ENCODE results near the gene SLC25A47.
"Not testable (repeated sequence)": the region's sequence is repeated elsewhere in the genome, so short reads cannot be mapped to it uniquely, and the experiment has no call there.

Gene SLC25A47

DNA sequence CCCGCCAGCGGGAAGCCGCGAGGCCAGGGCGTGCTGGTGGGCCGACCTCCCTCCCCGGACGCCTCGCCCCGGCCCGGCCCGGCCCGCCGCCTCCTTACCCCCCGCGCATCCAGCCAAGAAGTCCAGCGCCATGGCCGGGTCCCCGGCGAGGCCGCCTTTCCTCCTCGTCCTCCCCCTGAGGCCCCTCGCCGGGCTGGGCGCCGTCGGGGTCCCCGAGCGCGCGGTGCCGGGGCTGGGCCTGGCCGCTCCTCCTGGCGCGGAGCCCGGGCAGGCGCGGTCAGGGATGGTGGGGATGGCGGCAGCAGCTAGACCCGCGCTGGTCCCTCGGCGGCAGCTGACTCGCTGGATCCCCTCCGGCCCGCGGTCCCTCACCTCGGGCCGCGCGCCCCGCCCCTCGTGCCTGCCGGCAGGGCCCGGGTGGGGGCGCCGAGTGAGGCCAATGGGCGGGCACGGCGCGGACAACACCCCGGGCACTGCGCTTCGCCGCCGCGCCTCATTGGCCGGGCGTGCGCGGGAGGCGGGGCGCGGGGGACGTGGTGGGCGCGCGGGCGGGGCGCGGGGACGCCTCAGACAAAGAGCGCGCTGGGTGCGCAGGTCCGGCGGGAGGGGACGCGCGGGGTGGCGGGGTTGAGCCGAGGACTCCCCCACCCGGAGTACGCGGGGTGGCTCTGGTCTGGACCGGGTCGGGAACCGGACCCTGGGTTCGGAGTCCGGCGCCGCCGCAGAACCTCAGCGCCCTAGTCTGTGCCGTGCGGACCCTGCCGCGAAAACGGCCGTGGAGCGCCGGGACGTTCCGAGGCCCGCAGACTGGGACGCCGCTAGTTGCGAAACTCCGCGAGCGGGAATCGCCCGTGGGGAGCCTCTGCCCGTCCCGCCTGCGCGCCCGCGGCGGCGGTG lies 16.8 kb upstream of the SLC25A47 start, which contains the start of gene SLC25A29:
Gene SLC25A29, minus strand, starts transcription at position 344 of the 897 bp plus-strand sequence. Its CDS starts 212 bp downstream, at position 132.
- DNase-seq: peak; percentile 62

DNA sequence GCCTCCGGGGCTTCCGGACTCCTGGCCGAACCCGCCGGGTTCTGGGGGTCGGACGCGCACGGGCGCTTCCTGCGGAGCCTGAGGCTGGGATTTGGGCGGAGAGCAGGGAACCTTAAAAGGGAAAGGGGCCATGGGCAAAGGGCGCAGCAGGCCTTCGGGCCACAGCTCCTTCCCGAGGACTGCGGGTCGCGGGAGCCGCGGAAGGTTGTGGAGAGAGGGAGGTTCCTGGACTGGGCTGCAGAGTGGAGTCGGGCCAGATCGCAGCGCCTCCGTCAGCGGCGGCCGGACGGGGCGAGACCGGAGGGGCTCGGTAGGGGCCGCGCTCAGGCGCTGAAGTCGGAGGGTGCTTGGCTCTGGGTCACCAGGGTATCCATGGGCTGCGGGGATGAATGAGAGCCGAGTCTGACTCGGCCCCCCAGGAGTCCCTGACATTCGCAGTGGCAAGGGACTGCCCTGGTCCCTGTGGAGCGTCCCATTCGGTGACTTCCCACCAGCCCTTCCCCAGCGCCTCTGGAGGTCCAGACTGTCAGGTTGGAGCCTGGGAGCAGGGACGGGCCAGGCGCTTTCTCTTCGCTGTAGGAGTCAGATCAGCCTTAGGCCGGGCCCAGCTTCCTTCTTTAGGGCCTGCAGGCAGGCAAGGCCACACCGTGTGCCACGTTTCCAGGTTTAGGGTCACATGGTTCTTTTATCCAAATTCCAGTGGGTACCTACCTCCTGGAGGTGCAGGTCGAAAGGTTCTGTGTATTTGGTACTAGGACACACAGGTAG lies 16.0 kb upstream of the SLC25A47 start:
- no peak for DNase-seq

DNA sequence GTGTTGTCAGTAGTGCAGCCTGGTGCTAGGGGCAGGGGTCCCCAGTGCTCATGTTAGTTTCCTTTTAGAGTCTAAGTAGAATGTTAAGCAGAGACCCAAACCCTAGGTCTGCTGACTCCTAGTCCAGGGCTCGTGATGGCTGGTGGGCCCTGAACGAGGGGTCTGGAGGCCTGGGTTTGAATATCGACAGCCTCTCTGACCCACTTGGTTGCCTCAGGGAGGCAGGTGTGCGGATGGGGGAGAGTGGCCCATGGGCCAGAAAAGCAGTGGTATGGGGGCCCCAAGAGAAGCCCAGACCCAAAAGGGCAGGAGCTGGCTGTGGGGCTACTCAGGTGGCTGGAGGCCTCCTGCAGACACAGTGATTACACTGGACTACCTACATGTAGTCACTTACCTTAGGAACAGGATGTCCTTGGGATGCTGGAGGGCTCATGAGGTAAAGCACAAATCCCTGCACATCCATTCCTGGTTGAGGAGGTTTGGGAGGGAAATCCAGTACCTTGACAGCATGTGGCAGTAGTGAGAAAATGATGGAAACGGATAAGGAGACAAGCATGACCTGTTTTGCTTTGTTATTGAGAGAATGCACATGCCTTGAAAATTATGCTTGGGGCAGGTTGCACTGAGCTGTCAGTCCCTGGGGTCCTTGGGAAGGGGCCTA lies 15.2 kb upstream of the SLC25A47 start:
- DNase-seq: no peak

DNA sequence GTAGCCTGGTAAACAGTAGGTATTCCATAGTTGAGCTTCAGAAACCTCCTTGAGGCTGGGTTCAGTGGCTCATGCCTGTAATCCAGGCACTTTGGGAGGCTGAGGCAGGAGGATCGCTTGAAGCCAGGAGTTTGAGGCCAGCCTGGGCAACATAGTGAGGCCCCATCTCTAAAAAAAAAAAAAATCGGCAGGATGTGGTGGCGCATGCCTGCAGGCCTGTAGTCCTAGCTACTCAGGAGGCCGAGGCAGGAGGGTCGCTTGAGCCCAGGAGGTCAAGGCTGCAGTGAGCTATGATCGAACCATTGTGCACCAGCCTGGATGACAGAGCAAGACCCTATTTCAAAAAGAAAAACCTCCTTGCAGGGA lies 14.7 kb upstream of the SLC25A47 start:
- not testable (repeated sequence) for DNase-seq

DNA sequence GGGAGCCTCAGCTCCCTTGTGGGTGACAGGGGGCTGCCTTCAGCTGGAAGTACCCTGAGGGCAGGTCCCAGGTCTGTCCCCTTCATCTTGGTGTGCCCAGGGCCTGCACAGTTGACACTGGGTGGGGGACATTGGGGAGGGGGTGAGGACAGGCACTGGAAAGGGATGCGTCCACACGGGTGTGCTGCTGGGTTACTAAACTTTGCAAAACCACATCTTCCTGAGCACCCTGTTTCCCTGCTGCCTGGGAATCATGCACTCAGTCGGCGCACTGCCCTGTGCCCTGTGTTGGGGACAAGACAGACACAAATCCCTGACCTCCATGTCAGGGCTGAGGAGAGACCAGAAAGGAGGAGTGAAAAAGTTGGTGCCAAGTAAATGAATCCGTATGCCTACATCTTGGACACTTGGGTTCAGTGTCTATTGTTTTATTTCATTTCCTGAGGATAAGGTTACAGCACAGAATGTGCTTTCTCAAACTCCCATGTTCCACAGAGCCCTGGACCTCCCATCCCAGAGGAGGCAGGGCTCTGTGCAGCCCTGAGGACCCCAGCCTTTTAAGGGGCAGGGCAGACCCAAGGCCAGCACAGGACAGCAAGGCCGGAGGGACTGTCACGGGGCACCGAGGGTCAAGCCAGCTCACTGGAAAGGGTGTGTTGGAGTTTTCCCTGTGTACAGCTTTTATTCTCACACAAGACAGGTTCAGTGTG lies 14.0 kb upstream of the SLC25A47 start:
- no peak for DNase-seq

DNA sequence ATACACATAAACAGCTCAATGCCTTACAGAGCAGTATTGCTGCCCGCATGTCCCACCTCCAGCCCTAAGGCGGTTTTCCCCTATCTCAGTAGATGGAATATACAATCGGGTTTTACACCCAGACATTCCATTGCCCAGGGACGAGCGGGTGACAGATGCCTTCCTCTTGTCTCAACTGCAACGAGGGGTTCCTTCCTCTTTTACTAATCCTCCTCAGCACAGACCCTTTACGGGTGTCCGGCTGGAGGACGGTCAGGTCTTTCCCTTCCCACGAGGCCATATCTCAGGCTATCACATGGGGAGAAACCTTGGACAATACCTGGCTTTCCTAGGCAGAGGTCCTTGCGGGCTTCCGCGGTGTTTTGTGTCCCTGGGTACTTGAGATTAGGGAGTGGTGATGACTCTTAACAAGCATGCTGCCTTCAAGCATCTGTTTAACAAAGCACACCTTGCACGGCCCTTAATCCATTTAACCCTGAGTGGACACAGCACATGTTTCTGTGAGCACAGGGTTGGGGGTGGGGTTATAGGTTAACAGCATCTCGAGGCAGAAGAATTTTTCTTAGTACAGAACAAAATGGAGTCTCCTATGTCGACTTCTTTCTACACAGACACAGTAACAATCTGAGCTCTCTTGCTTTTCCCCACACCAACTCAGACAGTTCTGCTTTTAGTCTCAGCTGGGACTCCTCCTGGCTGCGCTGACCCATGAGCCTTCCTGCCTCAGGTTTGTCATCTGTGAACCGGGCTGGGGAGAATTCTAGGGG lies 10.8 kb upstream of the SLC25A47 start:
- DNase-seq: peak; percentile 17

DNA sequence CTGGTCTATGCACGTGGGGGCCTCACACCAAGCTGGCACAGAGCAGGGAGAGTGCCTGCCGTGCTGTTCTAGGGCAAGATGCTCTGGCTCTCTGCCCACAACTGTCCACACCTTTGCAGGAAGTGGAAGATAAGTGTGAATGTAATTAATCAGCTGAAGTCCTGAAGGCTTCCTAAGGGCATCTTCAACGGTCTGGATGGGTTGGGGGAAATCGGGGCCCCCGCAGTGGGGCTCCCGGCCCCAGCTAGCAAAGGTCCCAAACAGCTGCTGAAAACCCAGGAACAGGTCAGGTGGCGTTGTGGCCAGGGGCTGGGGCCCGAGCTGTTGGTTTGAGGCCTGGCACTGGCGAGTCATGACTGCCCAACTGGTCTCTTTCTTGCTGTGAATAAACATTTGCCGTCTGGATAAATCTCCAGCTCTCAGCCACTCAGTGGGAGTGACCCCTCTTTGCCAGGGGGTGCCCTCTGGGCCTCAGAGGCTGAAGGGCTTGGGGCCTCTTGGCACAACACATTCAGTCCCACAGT lies 10.2 kb upstream of the SLC25A47 start:
- DNase-seq: peak; percentile 18

DNA sequence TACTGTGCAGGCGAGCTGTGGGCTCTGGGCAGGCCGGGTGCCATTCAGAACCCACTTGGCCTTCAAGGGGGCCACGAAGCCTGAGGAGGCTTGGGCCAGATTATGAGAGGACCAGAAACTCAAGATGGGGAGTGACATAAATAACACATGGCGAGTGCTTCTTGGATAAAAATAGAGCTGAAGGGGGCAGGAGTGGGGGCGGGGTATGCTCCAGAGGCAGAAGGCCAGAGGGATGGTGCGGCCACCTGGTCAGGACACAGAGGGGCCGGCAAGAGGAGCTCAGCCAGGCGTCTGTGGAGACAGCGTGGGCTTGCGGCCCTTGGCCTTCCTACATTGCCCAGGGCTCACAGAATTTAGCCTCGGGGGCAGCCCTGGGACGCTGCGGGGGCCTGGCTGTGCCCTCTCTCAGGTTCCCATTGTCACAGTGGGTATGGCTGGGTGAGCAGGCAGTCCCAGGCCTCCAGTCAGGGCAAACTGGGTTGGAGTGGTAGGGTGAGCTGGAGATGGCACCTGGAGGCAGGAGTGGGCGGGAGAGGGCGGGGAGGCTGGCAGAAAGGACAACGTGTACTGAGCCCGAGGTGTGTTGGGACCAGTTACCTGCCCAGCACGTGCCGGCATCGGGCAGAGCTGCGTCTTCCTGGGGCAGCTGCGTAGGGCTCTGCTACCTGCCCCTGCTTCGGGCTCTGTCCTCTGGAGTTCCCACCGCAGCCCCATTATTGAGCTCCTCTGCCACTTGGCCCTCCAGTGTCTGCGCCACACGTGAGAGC lies 9.5 kb upstream of the SLC25A47 start:
- DNase-seq: no peak

DNA sequence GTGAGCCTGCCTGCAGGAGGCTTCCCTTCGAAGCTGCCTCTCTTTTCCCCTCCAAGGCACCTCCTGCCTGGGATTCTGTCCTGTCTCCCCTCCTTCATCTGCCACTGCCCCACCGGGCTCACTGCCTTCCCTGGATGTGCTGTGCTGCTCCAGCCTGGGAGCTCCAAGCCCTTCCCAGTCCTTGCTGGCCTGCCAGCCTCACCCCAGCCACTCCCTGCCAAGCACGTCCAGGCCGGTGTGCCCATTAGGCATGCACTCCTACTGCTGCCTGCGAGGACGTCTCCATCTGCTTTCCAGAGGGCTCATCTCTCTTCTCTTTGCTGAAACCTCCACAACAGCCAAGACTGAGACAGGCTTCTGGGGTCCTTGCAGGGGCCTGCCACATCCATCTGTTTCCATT lies 8.4 kb upstream of the SLC25A47 start:
- no peak for DNase-seq

DNA sequence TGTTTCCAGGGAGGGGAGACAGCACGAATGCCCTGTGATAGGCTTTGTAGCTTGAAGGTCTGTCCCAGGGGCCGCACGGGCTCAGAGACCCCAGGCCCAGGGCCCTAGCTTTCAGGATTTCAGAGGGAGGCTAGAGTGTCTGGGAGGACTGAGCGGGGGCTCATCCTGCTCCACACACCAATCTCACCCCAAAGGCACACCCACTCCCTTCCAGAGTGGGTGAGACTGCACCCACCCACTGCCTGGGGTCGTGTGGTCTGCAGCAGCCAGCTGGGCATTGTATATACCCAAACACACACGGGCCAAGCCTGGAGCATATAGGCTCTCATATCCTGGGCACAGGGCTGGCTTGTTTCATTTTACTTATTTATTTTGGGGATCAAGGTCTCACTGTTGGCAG lies 5.8 kb upstream of the SLC25A47 start:
- DNase-seq: no peak

DNA sequence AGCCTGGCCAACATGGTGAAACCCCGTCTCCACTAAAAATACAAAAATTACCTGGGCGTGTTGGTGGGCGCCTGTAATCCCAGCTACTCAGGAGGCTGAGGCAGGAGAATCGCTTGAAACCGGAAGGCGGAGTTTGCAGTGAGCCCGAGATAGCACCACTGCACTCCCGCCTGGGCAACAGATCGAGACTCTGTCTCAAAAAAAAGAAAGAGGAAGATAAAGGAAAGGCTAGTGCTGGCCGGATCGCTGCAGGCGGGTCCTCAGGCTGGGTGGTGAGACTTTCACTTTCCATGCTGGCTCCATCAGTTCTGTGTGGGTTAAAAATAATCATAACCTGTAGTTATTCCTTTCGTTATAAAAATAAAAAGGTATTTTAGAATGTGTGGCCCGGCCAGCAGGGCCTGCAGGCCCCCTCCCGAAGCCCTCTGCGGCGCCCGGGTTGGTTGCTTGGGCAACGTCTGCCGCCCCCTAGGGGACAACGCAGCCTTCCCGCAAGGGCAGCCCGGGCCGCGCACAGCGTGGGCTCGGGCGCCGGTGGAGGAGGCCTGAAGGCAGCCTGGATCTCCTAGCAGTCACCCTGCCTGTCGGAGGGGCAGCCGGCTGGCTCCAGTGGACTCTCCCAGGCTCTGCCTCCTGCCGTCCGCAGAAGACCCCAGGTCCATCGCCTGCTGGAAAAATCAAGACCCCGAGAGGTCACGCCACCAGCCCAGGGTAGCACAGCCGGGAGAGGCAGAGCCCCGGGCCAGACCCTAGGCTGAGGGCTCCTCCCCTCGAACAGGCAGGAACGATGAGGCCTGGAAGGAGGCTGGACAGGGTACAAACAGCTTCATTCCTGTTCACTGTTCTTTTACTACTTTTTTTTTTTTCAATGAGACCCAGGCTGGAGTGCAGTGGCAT lies 5.0 kb upstream of the SLC25A47 start:
- DNase-seq: no peak

DNA sequence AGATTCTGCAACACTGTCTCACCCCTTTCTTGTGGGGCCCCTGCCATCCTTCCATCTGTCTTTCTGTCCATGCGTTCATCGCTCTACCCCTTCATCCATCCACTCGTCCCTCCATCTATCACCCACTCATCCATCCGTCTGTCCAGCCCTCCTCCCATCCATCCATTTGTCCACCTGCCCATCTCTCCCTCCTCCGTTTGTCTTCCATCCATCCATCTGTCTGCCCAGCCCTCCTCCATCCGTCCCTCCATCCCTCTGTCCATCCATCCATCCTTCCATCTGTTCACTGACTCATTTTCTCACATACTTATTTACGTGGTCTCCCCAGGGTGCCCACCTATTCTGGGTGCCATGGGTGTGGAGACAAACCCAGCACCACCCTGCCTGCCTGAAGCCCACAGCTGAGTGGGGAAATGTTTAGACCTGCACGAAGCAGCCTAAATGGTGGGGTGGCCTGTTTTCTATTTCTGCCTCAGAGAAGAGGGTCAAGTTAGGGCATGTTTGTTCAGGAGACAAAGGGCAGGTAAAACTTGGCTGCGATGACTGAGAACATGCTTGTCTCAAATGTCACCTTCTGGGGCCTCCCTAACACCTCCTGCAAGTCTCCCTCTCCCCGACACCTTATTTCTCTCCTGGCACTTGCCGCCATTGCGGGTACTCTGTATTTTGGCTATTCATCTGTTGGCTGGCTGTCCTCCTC lies 2.8 kb upstream of the SLC25A47 start:
- DNase-seq: no peak

DNA sequence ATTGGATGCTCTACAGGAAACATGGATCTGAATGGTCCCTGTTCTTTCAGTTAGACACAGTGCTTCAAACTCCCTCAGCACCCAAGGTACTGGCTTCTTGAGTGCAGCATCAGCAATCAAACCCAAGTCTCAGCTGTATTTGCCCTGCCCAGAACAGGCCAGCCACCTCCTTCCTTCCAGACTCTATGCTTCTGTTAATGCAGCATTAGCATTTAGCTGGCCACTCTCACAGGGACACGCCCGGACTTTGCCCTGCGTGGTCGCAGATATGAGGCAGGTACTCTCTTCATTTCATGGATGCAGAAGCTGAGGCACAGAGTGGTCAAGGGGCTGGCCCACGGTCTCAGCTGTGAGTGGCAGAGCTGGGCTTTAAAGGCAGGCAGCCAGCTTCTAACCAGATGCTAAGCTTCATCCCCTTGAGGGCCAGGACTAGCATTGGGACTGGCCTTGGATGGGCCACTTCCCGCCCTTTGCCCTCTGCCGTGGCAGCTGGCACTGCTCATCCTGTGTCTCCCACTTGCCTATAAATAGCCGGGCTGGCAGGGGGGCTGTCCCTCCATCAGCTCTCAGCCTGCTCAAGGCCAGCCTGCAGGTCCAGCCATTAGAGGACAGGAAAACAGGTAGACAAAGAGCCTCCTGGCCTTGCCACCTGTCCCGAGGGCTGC lies 1.5 kb upstream of the SLC25A47 start:
- DNase-seq: no peak

DNA sequence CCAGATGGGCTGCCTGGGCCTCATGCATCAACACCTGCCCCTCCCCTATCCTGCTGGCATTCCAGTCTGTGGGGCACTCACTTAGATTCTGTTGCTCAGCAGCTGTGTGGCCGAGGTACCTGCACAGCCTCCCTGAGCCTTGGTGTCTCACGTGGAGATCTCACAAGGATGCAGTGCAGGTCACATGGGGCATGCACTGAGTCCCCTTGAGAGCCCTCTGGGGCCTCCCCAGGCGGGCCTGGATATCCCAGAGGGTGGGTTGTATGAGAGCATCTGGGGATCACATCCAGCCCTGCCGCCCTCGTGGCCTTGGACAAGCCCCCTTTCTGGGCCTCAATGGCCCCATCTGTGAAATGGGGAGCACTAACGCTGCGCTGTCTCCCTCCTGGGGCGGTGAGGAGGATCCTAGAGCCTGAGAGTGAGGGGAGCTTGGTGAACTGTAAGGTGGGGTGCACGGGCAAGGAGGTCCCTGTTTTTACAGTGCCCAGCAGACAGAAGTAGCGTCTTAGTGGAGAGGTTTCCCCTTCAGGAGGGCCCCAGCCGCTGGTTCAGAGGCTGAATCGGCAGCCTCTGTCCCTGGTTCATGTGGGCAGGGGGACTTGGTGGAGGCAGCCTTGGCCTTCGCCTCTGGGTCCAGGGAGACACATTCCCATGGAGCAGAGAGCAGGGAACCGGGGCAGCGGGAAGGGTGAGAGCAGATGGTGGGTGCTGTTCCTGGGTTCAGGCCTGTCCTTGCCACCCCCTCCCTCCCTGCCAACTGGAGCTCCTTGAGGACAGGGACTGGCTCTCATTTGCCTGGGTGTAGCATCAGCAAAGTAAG lies 791 bp upstream of the SLC25A47 start:
- no peak for DNase-seq

DNA sequence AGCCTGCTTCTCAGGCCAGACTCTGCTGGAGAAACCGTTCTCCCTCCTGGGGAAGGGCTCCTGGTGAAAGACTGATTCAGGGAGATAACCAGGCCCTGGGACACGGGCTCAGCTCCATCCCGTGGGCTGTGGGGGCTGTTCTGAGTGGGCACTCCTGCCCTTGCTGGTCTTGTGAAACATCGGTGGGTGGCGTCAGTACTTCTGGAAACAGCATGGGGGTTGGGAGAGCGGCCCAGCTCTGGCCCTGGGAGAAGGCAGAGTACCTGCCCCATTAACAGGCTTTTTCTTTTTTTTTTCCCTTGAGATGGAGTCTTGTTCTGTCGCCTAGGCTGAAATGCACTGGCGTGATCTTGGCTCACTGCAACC lies 786 bp downstream of the SLC25A47 start:
- DNase-seq: no peak

DNA sequence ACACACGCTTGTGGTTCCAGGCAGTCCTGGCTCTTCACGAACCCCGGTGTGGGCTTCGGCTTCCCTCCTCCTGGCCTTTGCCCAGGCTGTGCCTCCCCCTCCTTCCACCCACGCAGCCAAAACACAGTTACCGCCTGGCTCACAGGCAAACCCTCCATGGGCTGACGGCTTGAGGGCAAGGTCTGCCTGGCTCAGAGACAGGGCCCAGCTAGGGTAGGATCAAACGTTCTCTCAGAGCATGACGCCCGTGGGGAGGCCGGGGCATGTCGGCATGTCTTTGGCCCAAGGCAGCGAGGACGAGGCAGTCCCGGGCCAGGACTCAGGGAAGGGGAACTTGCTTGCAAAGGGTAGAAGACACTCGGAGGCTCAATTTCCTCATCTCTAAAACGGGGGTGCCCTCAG lies 2.1 kb downstream of the SLC25A47 start:
- no peak for DNase-seq

DNA sequence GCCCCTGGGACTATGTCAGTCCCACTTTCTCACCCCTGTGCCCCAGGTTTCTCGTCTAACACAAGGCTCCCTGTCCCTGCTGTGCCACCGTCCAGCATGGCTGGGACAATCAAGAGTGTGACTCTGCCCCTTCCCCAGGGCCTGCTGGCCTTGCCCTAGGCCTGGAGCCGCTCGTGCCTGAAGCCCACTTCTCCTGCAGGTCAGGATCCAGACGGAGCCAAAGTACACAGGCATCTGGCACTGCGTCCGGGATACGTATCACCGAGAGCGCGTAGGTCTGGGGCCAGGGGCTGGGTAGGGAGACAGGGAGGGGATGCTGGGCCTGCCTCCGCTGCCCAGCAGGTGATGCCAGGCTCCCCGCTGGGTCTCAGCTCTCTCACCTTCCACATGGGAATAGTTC lies 2.8 kb downstream of the SLC25A47 start:
- DNase-seq: no peak

DNA sequence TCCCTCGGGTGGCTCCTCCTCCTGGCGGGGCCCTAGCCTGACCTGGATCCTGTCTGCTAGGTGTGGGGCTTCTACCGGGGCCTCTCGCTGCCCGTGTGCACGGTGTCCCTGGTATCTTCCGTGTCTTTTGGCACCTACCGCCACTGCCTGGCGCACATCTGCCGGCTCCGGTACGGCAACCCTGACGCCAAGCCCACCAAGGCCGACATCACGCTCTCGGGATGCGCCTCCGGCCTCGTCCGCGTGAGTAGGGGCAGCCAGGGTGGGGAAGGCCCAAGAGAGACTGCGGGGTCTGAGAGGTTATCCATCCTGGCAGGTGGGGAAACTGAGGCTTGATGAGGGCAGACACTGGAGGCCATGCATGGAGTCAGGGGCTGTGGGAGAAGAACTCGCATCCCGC lies 4.0 kb downstream of the SLC25A47 start:
- no peak for DNase-seq
